ENCODE results near the gene TRIM33.

TRIM33 gene

GRCh38 chr1:114467491-114467890, 43.5 kb downstream of the TRIM33 start:
- no peak for DNase-seq (ENCODE audit: low read depth)
- no peak overlapping the region for H3K4me3 ChIP-seq (ENCODE audit: low read depth, low read length)
- in situ Hi-C loops (cut with HindIII; ENCODE audit: low sequenced_read_pairs) = no loop called here
- TF ChIP-seq CTCF (IDR thresholded peaks at IDR 0.05; ENCODE audit: low read depth, low read length, missing control alignments) = no peak

GRCh38 chr1:114466334-114467014, 44.5 kb downstream of the TRIM33 start:
- no peak for TF ChIP-seq CTCF (IDR thresholded peaks at IDR 0.05; ENCODE audit: low read depth, low read length, missing control alignments)
- H3K4me3 ChIP-seq (ENCODE audit: low read depth, low read length) = no peak overlapping the region
- DNase-seq (ENCODE audit: low read depth) = no peak
- in situ Hi-C loops (cut with HindIII; ENCODE audit: low sequenced_read_pairs) = no loop called here

- no peak for TF ChIP-seq CTCF (IDR thresholded peaks at IDR 0.05; ENCODE audit: low read depth, low read length, missing control alignments)
- no peak for DNase-seq (ENCODE audit: low read depth)
- in situ Hi-C loops (cut with HindIII; ENCODE audit: low sequenced_read_pairs) = no loop called here
- H3K4me3 ChIP-seq (ENCODE audit: low read depth, low read length) = no peak overlapping the region
Observed at GRCh38 chr1:114462963-114463362, 48.0 kb downstream of the TRIM33 start.

GRCh38 chr1:114462341-114462740, 48.7 kb downstream of the TRIM33 start:
- no peak for DNase-seq (ENCODE audit: low read depth)
- in situ Hi-C loops (cut with HindIII; ENCODE audit: low sequenced_read_pairs) = no loop called here
- no peak for TF ChIP-seq CTCF (IDR thresholded peaks at IDR 0.05; ENCODE audit: low read depth, low read length, missing control alignments)
- H3K4me3 ChIP-seq (ENCODE audit: low read depth, low read length) = no peak overlapping the region

DNA sequence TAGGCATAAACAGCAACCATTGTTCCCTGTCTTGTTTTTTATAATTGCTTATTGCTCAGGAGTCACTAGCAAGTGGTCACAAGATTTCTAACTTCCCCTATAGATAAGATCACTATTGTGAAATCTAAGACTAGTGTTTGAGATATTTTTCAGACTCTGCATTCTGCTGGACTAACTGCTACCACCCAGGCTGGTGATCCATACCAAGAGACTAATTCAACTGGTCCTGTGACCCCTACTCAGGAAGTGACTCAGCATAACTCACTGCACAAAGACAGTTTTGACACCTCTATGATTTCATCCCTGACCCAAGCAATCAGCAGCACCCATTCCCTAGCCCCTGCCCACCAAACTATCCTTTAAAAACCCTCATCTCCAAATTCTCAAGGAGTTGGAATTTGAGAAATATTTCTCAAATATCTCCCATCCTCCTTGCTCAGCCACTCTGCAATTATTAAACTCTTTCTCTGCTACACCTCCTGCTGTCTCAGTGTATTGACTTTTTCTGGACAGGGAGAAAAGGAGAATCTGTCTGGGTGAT, 52.7 kb downstream of the TRIM33 start:
- TF ChIP-seq CTCF (IDR thresholded peaks at IDR 0.05; ENCODE audit: low read depth, low read length, missing control alignments) = no peak

GRCh38 chr1:114457675-114458236, 53.2 kb downstream of the TRIM33 start:
- no peak for DNase-seq (ENCODE audit: low read depth)
- no peak overlapping the region for H3K4me3 ChIP-seq (ENCODE audit: low read depth, low read length)
- TF ChIP-seq CTCF (IDR thresholded peaks at IDR 0.05; ENCODE audit: low read depth, low read length, missing control alignments) = no peak
- in situ Hi-C loops (cut with HindIII; ENCODE audit: low sequenced_read_pairs) = no loop called here

More for the DNA sequence above, 52.7 kb downstream of the TRIM33 start:
- in situ Hi-C loops (cut with HindIII; ENCODE audit: low sequenced_read_pairs) = no loop called here
- no peak for DNase-seq (ENCODE audit: low read depth)
- no peak overlapping the region for H3K4me3 ChIP-seq (ENCODE audit: low read depth, low read length)
